NB4 (cell line): ENCODE results near the gene GABBR2.

Source experiments
- DNase-seq: peaks from one replicate; pipeline ENCODE4 v3.0.0; 2010; ENCODE audit warnings: low read depth
- H3K4me3 ChIP-seq: one replicate; pipeline ENCODE4 v1.5.1; 2011; ENCODE audit warnings: mild to moderate bottlenecking, low read depth, low read length, moderate library complexity
- MYC ChIP-seq: IDR thresholded peaks from 2 replicates; pipeline ENCODE4 v1.6.1; 2011; ENCODE audit warnings: low read depth, low read length
- POLR2A ChIP-seq: IDR thresholded peaks from 2 replicates; pipeline ENCODE4 v1.6.1; 2011; ENCODE audit warnings: mild to moderate bottlenecking; ENCODE audit not compliant: insufficient read length; ENCODE audit errors: extremely low read depth
- TF ChIP-seq, protein P1 (sequence below): IDR thresholded peaks from 2 replicates; pipeline ENCODE4 v1.6.1; 2011; ENCODE audit warnings: low read depth, low read length
- TF ChIP-seq, protein P2 (sequence below): IDR thresholded peaks from one replicate; pipeline ENCODE4 v1.5.1; 2012; ENCODE audit warnings: low read depth, low read length

GABBR2 gene

DNA sequence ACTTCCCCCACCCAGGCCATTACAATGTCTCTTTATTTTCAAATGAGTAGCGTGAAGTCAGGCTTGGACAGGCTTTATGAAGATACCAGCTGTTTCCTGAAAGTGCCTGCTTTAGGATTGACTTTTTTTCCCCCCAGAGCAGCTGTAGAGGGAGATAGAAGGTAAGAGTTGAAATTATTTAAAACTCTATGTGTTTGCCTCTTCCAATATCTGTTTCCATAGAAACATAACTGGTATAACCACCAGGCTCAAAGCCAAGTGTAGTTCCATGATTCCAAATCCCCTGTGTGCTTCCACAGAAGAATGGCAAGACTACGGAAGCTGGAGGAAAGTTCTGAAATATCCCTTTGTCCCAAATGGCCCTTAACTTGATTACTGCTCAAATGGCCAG lies 365.9 kb downstream of the GABBR2 start:
- no peak for TF ChIP-seq MYC
- TF ChIP-seq, protein P1, sequence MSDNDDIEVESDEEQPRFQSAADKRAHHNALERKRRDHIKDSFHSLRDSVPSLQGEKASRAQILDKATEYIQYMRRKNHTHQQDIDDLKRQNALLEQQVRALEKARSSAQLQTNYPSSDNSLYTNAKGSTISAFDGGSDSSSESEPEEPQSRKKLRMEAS = no peak
- TF ChIP-seq, protein P2, sequence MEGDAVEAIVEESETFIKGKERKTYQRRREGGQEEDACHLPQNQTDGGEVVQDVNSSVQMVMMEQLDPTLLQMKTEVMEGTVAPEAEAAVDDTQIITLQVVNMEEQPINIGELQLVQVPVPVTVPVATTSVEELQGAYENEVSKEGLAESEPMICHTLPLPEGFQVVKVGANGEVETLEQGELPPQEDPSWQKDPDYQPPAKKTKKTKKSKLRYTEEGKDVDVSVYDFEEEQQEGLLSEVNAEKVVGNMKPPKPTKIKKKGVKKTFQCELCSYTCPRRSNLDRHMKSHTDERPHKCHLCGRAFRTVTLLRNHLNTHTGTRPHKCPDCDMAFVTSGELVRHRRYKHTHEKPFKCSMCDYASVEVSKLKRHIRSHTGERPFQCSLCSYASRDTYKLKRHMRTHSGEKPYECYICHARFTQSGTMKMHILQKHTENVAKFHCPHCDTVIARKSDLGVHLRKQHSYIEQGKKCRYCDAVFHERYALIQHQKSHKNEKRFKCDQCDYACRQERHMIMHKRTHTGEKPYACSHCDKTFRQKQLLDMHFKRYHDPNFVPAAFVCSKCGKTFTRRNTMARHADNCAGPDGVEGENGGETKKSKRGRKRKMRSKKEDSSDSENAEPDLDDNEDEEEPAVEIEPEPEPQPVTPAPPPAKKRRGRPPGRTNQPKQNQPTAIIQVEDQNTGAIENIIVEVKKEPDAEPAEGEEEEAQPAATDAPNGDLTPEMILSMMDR = no peak
- no peak for TF ChIP-seq POLR2A

DNA sequence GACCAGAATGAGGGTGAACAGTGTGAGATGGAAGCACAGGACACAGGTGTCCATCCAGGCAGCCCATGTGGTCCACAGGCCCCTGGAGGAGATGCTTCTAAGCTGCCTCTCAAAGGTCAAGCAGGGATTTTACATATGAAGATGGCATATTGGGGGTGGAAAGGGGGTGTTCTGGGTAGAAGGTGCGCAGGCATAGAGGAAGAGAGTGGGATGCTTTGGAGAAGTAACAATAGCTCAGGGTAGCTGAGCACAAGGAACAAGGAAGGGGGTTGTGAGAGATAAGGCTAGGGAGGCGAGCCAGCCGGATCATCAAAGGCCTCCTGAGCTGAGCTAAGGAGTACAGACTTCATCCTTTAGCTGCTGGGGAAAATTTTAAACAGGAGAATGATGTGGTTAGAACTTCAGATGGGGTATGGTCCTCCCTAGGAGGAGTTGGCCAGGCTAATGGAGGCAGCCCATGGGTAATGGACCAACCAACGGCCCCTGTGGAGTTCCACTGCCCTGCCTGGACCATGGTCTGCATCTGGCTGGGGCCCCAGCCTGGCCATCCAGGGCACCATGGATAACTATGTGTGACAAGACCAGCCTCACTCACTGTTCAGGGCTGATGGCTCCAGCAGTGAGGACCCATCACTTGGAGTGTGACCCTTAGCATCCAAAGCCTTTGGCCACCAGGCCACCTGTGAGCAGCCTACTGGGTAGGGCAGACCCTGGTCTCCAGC lies 366.5 kb downstream of the GABBR2 start:
- TF ChIP-seq POLR2A (no peak), MYC (no peak)
- DNase-seq = no peak
- H3K4me3 ChIP-seq = no peak overlapping the region

More for the DNA sequence above, 365.9 kb downstream of the GABBR2 start:
- H3K4me3 ChIP-seq = no peak overlapping the region
- no peak for DNase-seq

DNA sequence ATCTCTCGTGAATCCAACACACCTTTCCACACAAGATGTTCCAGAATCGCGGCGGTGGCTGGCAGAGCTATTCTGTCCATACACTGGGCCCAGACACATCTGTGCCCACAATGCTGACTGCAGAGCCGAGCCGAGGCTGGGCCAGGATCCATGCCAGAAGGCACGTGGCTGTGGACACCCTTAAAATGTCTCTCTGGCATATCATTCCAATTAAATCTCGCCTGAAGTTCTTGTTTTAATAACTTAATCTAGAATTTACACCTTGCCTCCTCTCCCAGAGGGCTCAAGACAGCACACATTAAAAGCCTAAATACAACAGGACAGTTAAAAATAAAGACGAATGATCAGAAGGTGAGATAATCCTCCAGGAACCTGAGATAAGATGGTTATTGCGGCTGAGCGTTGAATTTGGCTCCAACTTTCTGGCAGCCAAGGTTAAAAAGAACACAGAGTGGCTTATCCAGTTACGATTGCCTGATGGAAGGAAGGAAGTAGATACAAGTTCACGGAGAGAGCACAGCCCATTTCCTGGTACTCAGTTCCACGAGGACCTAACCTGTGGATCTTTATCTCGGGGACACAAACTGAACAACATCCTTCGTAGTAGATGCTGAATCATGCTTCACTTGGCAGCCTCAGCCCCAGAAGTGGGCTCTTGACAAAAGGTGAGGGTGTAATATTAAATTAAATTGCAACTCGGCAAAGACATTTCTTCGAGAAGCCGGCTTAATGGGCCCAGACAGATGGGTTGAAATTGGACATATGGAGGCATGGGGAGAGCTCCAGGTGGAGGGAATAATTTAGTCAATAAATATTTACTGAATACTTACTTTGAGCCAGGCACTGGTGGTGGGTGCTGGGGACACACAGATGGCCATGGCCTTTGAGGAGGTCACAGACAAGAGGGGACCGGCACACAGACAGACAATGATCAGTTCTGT lies 367.3 kb downstream of the GABBR2 start:
- TF ChIP-seq POLR2A (no peak), MYC (no peak)
- TF ChIP-seq, protein P2 = no peak
- TF ChIP-seq, protein P1 = no peak
- no peak for DNase-seq
- no peak overlapping the region for H3K4me3 ChIP-seq

DNA sequence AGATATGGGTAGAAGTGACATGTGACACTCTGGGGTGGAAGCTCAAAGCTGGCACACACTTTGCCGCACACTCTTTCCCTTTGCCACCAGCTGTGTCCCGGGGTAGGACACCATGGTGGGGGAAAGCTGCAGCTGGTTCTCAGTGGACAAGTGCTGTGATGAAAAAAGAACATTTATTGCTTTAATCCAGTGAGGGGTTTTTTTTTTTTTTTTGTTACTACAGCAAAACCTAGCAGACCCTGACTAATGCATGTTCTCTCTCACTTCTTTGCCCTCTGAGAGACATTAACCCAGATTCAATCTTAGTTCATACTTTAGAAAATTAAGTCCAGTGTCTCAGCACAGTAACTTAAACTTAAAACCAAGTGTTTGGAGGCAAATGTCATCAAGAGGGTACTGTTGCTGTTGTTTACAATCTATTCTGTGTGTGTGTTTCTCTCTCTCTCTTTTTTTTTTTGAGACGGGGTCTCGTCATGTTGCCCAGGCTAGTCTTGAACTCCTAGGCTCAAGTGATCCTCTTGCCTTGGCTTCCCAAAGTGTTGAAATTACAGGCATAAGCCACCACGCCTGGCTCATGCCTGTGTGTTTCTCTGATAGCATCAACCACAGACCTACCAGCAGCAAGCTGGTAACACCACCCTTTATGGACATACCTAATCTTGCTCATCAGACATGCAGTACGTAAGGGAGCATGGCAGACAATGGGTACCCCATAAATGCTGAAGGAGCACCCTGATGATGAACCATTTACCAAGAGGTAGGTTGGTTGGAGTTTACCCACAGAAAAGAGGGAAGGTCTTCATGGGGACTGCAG lies 368.5 kb downstream of the GABBR2 start:
- DNase-seq = no peak
- no peak overlapping the region for H3K4me3 ChIP-seq
- TF ChIP-seq, protein P2 = no peak
- TF ChIP-seq POLR2A = no peak

DNA sequence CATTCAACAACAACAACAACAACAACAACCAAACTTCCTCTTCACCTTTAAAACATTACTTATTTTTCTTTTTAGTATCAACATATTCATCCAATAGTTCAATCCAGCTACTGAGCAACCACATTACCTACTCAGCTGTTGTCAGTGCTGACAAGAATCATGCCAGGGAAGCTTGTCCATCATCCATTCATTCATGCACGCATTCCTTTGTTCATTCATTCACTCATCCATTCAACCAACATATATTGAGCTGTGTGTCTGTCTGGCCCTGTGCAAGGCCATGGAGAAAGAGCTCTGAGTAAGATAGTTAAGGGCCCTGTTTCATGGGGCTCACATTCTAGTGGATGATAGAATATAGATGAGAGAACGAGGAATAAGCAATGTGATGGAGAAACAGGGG lies 373.1 kb downstream of the GABBR2 start:
- TF ChIP-seq MYC (no peak), POLR2A (no peak)
- TF ChIP-seq, protein P2 = no peak
- TF ChIP-seq, protein P1 = no peak
- DNase-seq = no peak
- H3K4me3 ChIP-seq = no peak overlapping the region

DNA sequence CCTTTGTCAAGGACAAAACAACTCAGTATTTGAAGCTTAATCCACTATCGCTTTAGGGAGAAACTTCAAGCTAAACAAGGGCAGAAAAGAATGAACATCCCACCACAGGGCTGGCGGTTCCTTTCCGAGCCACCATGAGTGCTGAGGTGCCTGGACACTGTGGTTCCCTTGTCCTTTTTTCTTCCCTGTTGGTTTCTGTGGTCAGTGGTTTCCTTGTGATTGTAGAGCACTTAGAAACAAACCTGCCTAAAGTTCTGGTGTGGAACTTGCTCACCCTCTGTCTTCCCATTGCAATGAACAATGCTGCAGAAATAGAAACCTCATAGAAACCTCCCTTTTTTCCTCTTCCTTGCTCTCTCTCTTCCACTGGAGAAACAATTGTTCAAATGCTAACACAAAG lies 373.9 kb downstream of the GABBR2 start:
- H3K4me3 ChIP-seq = no peak overlapping the region
- no peak for DNase-seq
- TF ChIP-seq, protein P1 = no peak
- TF ChIP-seq MYC (no peak), POLR2A (no peak)
- TF ChIP-seq, protein P2 = no peak
